GM12878 (cell line): ENCODE results near the gene MARS1. TPM values are rescaled to one million over a fixed set of nuclear protein-coding genes. Genes with fewer than 3 reads are reported as not detected.

Source experiments
- ATAC-seq: fragments of 200-7000 bp; cut with Tn5 transposase; 3 replicates; pipeline ENCODE4 v1.9.1; 2020; ENCODE audit warnings: mild to moderate bottlenecking, moderate library complexity
- BruUV-seq: library from RNA; stranded (reverse); fragments of 400-500 nt; replicated peaks from 2 replicates; lab custom pipeline; 2021; lab: Mats Ljungman, UMichigan
- CTCF ChIA-PET: fragments of 300-600 bp; sonication (Branson Sonifier 250); formaldehyde crosslinking; extraction: SDS; loops from one replicate; lab custom pipeline; 2021; ENCODE audit warnings: inconsistent platforms; lab: Yijun Ruan, JAX
- POLR2A ChIA-PET: fragments of 350-600 bp; formaldehyde crosslinking; extraction: SDS; loops from one replicate; lab custom pipeline; 2021; ENCODE audit warnings: inconsistent platforms; lab: Charles Lee
- RAD21 ChIA-PET: fragments of 300-600 bp; sonication (Branson Sonifier 250); formaldehyde crosslinking; loops from one replicate; lab custom pipeline; 2023; ENCODE audit warnings: antibody characterized with exemption; ENCODE audit not compliant: unreplicated experiment; lab: Charles Lee
- SMC1A ChIA-PET: fragments of 300-600 bp; sonication (Branson Sonifier 250); formaldehyde crosslinking; loops from one replicate; lab custom pipeline; 2023; ENCODE audit not compliant: unreplicated experiment, uncharacterized antibody; lab: Charles Lee
- DNase-seq: peaks from one replicate; pipeline ENCODE4 v3.0.0-alpha.2; 2011; ENCODE audit warnings: low read depth, low spot score
- FAIRE-seq: peaks from 3 replicates; lab custom pipeline; 2011; peaks lifted over from hg19 to GRCh38; lab: Jason Lieb, UNC
- H2AFZ ChIP-seq: 2 replicates; pipeline ENCODE4 v1.6.0; 2011; ENCODE audit warnings: low read depth, low read length, control low read depth; ENCODE audit not compliant: control insufficient read depth
- H3K27ac ChIP-seq: 2 replicates; pipeline ENCODE4 v1.5.1; 2011; ENCODE audit warnings: control low read depth; ENCODE audit not compliant: control insufficient read depth, insufficient read depth
- H3K27me3 ChIP-seq, 2 experiments: replicated peaks in 1 of 2; 2 replicates each; pipeline versions ENCODE4 v1.6.0 to v1.6.1; 2011; ENCODE audit warnings: low read length in 1 of 2; ENCODE audit not compliant: control insufficient read depth in 2 of 2, insufficient read depth in 2 of 2
- H3K36me3 ChIP-seq, 2 experiments: 2 replicates each; pipeline ENCODE4 v1.5.1; 2011; ENCODE audit warnings: low read length in 1 of 2; ENCODE audit not compliant: control insufficient read depth in 2 of 2, insufficient read depth in 2 of 2
- H3K4me1 ChIP-seq: 2 replicates; pipeline ENCODE4 v1.6.1; 2011; ENCODE audit warnings: mild to moderate bottlenecking, low read length, moderate library complexity, mixed read lengths; ENCODE audit not compliant: control insufficient read depth, insufficient read depth
- H3K4me2 ChIP-seq: 2 replicates; pipeline ENCODE4 v1.6.0; 2011; ENCODE audit warnings: control low read depth; ENCODE audit not compliant: control insufficient read depth, insufficient read depth
- H3K4me3 ChIP-seq: fragments of 200-600 bp; sonication (generic); 2 replicates; pipeline ENCODE4 v1.5.1; 2016
- H3K79me2 ChIP-seq: 2 replicates; pipeline ENCODE4 v1.6.0; 2011; ENCODE audit warnings: low read length; ENCODE audit not compliant: control insufficient read depth, insufficient read depth
- H3K9ac ChIP-seq: 2 replicates; pipeline ENCODE4 v1.8.0; 2011; ENCODE audit warnings: low read length, control low read depth, mixed read lengths; ENCODE audit not compliant: control insufficient read depth, insufficient read depth
- H3K9me3 ChIP-seq: replicated peaks from 3 replicates; pipeline ENCODE4 v1.5.1; 2011; ENCODE audit warnings: mild to moderate bottlenecking, low read length; ENCODE audit not compliant: control insufficient read depth, insufficient read depth
- H4K20me1 ChIP-seq: 2 replicates; pipeline ENCODE4 v1.6.0; 2011; ENCODE audit not compliant: control insufficient read depth, insufficient read depth
- CUX1 ChIP-seq: IDR thresholded peaks from 2 replicates; pipeline ENCODE4 v1.6.1; 2012; ENCODE audit warnings: improper control_type of control experiment, low read depth, low read length; ENCODE audit not compliant: insufficient replicate concordance
- FOXK2 ChIP-seq: fragments of 450-650 bp; IDR thresholded peaks from 2 replicates; pipeline ENCODE4 v1.6.1; 2017; ENCODE audit warnings: mild to moderate bottlenecking, moderate library complexity
- HDGF ChIP-seq: fragments of 450-650 bp; IDR thresholded peaks from 2 replicates; pipeline ENCODE4 v1.6.1; 2016; ENCODE audit warnings: antibody characterized with exemption
- MAX ChIP-seq: IDR thresholded peaks from 2 replicates; pipeline ENCODE4 v1.6.1; 2012; ENCODE audit warnings: low read depth, low read length, improper control_type of control experiment
- NFIC ChIP-seq: IDR thresholded peaks from 2 replicates; pipeline ENCODE4 v1.6.1; 2012; ENCODE audit warnings: low read depth, mild to moderate bottlenecking, inconsistent platforms, low read length, moderate library complexity
- NKRF ChIP-seq: fragments of 450-650 bp; conservative IDR thresholded peaks from 2 replicates; pipeline ENCODE4 v1.6.1; 2017; ENCODE audit warnings: mild to moderate bottlenecking, moderate library complexity
- NRF1 ChIP-seq: conservative IDR thresholded peaks from 2 replicates; pipeline ENCODE4 v1.6.1; 2011; ENCODE audit warnings: mild to moderate bottlenecking, low read depth, low read length, improper control_type of control experiment
- STAT1 ChIP-seq: fragments of 450-650 bp; conservative IDR thresholded peaks from 2 replicates; pipeline ENCODE4 v1.6.1; 2014; ENCODE audit warnings: antibody characterized with exemption, mild to moderate bottlenecking
- USF1 ChIP-seq: IDR thresholded peaks from 2 replicates; pipeline ENCODE4 v1.6.1; 2011; ENCODE audit warnings: borderline replicate concordance, low read depth, mild to moderate bottlenecking, moderate library complexity, mixed read lengths, low read length; ENCODE audit not compliant: insufficient read depth; ENCODE audit errors: extremely low read length
- ZBTB4 ChIP-seq: fragments of 450-650 bp; formaldehyde crosslinking; IDR thresholded peaks from 2 replicates; pipeline ENCODE4 v1.4.0; 2022; ENCODE audit warnings: mild to moderate bottlenecking, moderate library complexity
- ZNF217 ChIP-seq: fragments of 450-650 bp; IDR thresholded peaks from 2 replicates; pipeline ENCODE4 v1.6.1; 2017; ENCODE audit warnings: antibody characterized with exemption, mild to moderate bottlenecking
- in situ Hi-C: fragments of 300-500 bp; cut with MboI; formaldehyde crosslinking; loops from 9 replicates; pipeline ENCODE4 v1.14.3; 2018; ENCODE audit warnings: mixed read lengths
- intact Hi-C: fragments of 100-400 bp; cut with micrococcal nuclease; formaldehyde crosslinking; loops from one replicate; pipeline ENCODE4 v1.14.2; 2022; ENCODE audit not compliant: unreplicated experiment
- polyA plus RNA-seq, 11 experiments: library from polyadenylated mRNA; depleted of rRNA in 4 of 11; unstranded in 6 of 11; stranded (reverse) in 5 of 11; fragments of >200 nt; fragmentation: Nextera tagmentation in 4 of 11; fragmentation: Illumina TruSeq in 1 of 11; extraction: Ambion mirVana in 4 of 11; extraction: Trizol in 1 of 11; gene quantifications; 1 replicate in 1 of 11; 2 replicates in 10 of 11; pipeline versions ENCODE4 v1.2.1 to v1.2.3, GENCODE V29; 2011 to 2016; ENCODE audit warnings: inconsistent platforms in 2 of 11, missing spikeins in 2 of 11, low read depth in 1 of 11
- total RNA-seq, 4 experiments: library from RNA; depleted of rRNA in 3 of 4; stranded (reverse); fragments of >200 nt in 3 of 4; fragmentation: Illumina TruSeq in 1 of 4; extraction: Trizol in 1 of 4; gene quantifications; 2 replicates each; pipeline versions ENCODE4 v1.2.1 to v1.2.3, GENCODE V29; 2013 to 2021

The MARS1 gene
- total and polyA plus RNA-seq, 10 of the 15 experiments (the other 5 are each of a cell fraction or from before 2014, with no cell fraction given): 72.3 to 270 (median 153) TPM

GRCh38 chr12:57485695-57486094, 2.2 kb upstream of the MARS1 start:
- ChIA-PET RAD21 (interaction anchor here (0.7 kb wide), 1 partner anchor 41 kb away, joined by 3 read pairs; no protein-coding TSS in a partner anchor), CTCF (interaction anchor here (0.9 to 2.7 kb wide), 3 partner anchors 9 to 27 kb away, joined by 4 to 13 read pairs (median 6); no protein-coding TSS in a partner anchor), SMC1A (interaction anchor here (0.7 to 2.0 kb wide), 4 partner anchors 9 to 436 kb away, joined by 3 to 8 read pairs (median 3); partner anchors contain the start of gene GLI1), POLR2A (interaction anchor here (0.9 to 1.9 kb wide), 5 partner anchors 8 to 51 kb away, joined by 3 to 4 read pairs (median 4); partner anchors contain the start of genes DDIT3 and INHBC)
- Histone ChIP-seq H4K20me1 (no peaks in the 10 kb centered on the region), H3K9ac (no peak overlapping the region), H3K27ac (no peak overlapping the region), H3K79me2 (peaks cover 17% of the 10 kb centered on the region), H3K27me3 (no peaks in the 10 kb centered on the region), H3K36me3 (peaks cover 4 to 5% of the 10 kb centered on the region in 2 experiments; a peak in 2 of 4 replicates), H3K9me3 (no peaks in the 10 kb centered on the region), H3K4me3 (no peak overlapping the region), H3K4me1 (peaks cover 7% of the 10 kb centered on the region), H2AFZ (no peak overlapping the region), H3K4me2 (no peak overlapping the region)
- BruUV-seq: no TSS peak
- TF ChIP-seq NKRF: no peak
- TF ChIP-seq CUX1: no peak
- TF ChIP-seq STAT1: no peak
- no peak for TF ChIP-seq ZBTB4 (CRISPR knock-in tag)
- TF ChIP-seq ZNF217: no peak
- TF ChIP-seq HDGF: no peak
- TF ChIP-seq USF1: no peak
- no peak for TF ChIP-seq MAX
- no peak for TF ChIP-seq FOXK2
- TF ChIP-seq NRF1: no peak
- TF ChIP-seq NFIC: no peak
- DNase-seq: no peak
- ATAC-seq: no peak
- FAIRE-seq: no peak
- in situ Hi-C loops: no loop called here
- intact Hi-C loops: no loop called here
